Spleen (tissue), 11 donors: ENCODE results near the gene TNFRSF18. TPM values are rescaled to one million over a fixed set of nuclear protein-coding genes. Genes with fewer than 3 reads are reported as not detected.
A peak's percentile ranks its signal among the peaks of the same experiment; 100 is the strongest.

Experiments used
- DNase-seq: peaks from one replicate; pipeline ENCODE4 v3.0.0-alpha.2; 2020
- H3K27ac ChIP-seq, 8 donors: fragments of 200-600 bp; sonication (generic) in 7 of 8; 1 replicate in 4 of 8; 2 replicates in 4 of 8; pipeline versions ENCODE4 v1.5.0 to v1.8.0; 2016 to 2021; ENCODE audit warnings: inconsistent platforms in 4 of 8, mild to moderate bottlenecking in 4 of 8, moderate library complexity in 1 of 8
- H3K27me3 ChIP-seq, 7 donors: fragments of 200-600 bp; sonication (generic) in 6 of 7; replicated peaks in 1 of 7; 1 replicate in 4 of 7; 2 replicates in 3 of 7; pipeline versions ENCODE4 v1.5.0 to v1.8.0; 2016 to 2021; ENCODE audit warnings: inconsistent platforms in 3 of 7, mild to moderate bottlenecking in 1 of 7
- H3K36me3 ChIP-seq, 6 donors: fragments of 200-600 bp; sonication (generic) in 5 of 6; 1 replicate in 4 of 6; 2 replicates in 2 of 6; pipeline versions ENCODE4 v1.5.0 to v1.8.0; 2016 to 2021; ENCODE audit warnings: inconsistent platforms in 2 of 6
- H3K4me1 ChIP-seq, 6 donors: fragments of 200-600 bp; sonication (generic) in 5 of 6; 1 replicate in 3 of 6; 2 replicates in 3 of 6; pipeline versions ENCODE4 v1.5.0 to v1.8.0; 2016 to 2021; ENCODE audit warnings: inconsistent platforms in 3 of 6
- H3K4me3 ChIP-seq, 8 donors: fragments of 200-600 bp; sonication (generic) in 7 of 8; 1 replicate in 4 of 8; 2 replicates in 4 of 8; pipeline versions ENCODE4 v1.5.0 to v1.8.0; 2016 to 2021; ENCODE audit warnings: inconsistent platforms in 4 of 8, mild to moderate bottlenecking in 4 of 8, moderate library complexity in 2 of 8
- H3K9me3 ChIP-seq, 8 donors: fragments of 200-600 bp; sonication (generic) in 7 of 8; 1 replicate in 4 of 8; 2 replicates in 4 of 8; pipeline versions ENCODE4 v1.5.0 to v1.8.0; 2016 to 2021; ENCODE audit warnings: inconsistent platforms in 4 of 8
- POLR2A ChIP-seq, 3 donors: fragments of 450-650 bp; IDR thresholded peaks; one replicate each; pipeline ENCODE4 v1.5.1; 2017; ENCODE audit warnings: antibody characterized with exemption in 3 of 3, mild to moderate bottlenecking in 1 of 3
- POLR2AphosphoS5 ChIP-seq, 3 donors: sonication (generic); formaldehyde crosslinking; IDR thresholded peaks; one replicate each; pipeline ENCODE4 v1.5.1; 2017; ENCODE audit warnings: antibody characterized with exemption in 3 of 3
- WGBS, 5 donors: extraction: QIAGEN DNeasy Blood & Tissue Kit in 3 of 5; methylation state at CpG; one replicate each; pipeline versions ENCODE4 v1.1.5 to v1.1.7; 2013 to 2018; 5-methylcytosine and 5-hydroxymethylcytosine counted together
- intact Hi-C: fragments of 100-400 bp; cut with DNase I; formaldehyde crosslinking; loops from one replicate; pipeline ENCODE4 v1.15.0; 2023; ENCODE audit warnings: low total_unique reads
- polyA plus RNA-seq, 3 donors: library from polyadenylated mRNA; stranded (reverse); fragments of 200-250 nt; gene quantifications; one replicate each; pipeline ENCODE4 v1.2.1, GENCODE V29; 2013
- total RNA-seq, 7 donors: library from RNA; depleted of rRNA in 3 of 7; stranded (reverse); fragments of >200 nt in 3 of 7; fragmentation: NEBNext Ultra II Directional in 4 of 7; extraction: Animal tissue kit (Norgen Biotek cat#: 25700) in 4 of 7; gene quantifications; one replicate each; pipeline versions ENCODE4 v1.1.0 to v1.2.1, GENCODE V29; 2016 to 2021
- TF ChIP-seq, protein P1 (sequence below), 11 experiments: fragments of 200-600 bp in 7 of 11; fragments of 450-650 bp in 4 of 11; sonication (generic) in 4 of 11; IDR thresholded peaks in 8 of 11; conservative IDR thresholded peaks in 3 of 11; 1 replicate in 7 of 11; 2 replicates in 4 of 11; pipeline versions ENCODE4 v1.4.0 to v1.8.0; 2016 to 2021; ENCODE audit warnings: antibody characterized with exemption in 11 of 11, inconsistent platforms in 4 of 11, mild to moderate bottlenecking in 1 of 11
- donor health status: healthy with polysubstance abuse.
- donor health status: DM: no; HTN: no; CAD: no; lungs with moderate emphysema.
- donor health status: DM: no; HTN: no; CAD: no.
- donor health status: Bipolar disorder and iron deficiency.
- donor health status: healthy.
- donor health status: DM: no; HTN: no; CAD: no.
- donor health status: DM: yes; HTN: yes; CAD: no.

TNFRSF18 gene
- total and polyA plus RNA-seq, 10 donors, result 5.2 to 16.3 (median 7.6) TPM

DNA sequence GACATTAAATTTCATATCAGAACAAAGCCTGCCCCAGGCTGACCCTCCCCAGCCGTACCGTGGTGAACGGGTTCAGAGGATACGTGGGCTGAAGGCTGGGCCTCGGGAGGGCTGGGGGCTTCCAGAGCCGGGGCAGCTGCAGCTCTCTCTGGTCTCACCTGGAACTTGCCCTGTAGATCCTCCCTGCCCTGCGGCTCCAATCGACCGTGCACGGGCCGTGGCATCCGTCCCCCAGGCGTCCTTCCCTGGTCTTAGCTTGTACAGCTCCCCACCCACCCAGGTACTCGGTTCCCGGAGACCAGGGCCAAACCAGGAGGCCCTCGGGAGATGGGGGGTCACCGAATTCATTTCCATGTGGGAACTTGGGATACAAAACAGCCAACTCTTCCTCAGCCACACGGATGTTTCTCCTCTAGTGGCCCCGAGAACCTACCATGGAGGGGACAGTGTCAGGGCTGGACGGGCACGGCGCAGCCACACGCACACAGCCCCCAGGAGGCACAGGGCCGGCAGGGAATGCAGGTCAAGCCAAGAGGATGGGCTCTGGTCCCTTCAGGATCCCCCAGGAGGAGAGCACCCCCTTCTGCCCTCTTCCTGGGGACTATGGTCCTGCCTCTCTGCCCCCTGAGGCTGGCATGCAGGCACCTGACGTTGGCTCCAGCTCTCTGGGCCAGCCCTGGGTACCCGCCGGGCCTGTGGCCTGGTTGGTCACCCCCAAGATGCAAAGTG, 28.8 kb upstream of the TNFRSF18 start:
- TF ChIP-seq POLR2AphosphoS5 (IDR thresholded peaks at IDR 0.05), result peak in 1 of 3 donors; percentile 13
- TF ChIP-seq POLR2A (IDR thresholded peaks at IDR 0.05), result no peak
- intact Hi-C loops, result no loop called here
- WGBS, 5 donors, result 84 to 94% (median 91%) methylated on average over 23 to 27 of the region's 27 CpGs
- H3K9me3 ChIP-seq, result no peaks in the 10 kb centered on the region
- no peak for DNase-seq
- H3K27me3 ChIP-seq, result peaks cover 0 to 40% (median 26%) of the 10 kb centered on the region in 7 donors
- H3K4me1 ChIP-seq, result peaks cover 8 to 60% (median 43%) of the 10 kb centered on the region in 6 donors
- H3K27ac ChIP-seq, result no peak overlapping the region
- no peak overlapping the region for H3K4me3 ChIP-seq
- H3K36me3 ChIP-seq, result peaks cover 0 to 28% (median 11%) of the 10 kb centered on the region in 6 donors

DNA sequence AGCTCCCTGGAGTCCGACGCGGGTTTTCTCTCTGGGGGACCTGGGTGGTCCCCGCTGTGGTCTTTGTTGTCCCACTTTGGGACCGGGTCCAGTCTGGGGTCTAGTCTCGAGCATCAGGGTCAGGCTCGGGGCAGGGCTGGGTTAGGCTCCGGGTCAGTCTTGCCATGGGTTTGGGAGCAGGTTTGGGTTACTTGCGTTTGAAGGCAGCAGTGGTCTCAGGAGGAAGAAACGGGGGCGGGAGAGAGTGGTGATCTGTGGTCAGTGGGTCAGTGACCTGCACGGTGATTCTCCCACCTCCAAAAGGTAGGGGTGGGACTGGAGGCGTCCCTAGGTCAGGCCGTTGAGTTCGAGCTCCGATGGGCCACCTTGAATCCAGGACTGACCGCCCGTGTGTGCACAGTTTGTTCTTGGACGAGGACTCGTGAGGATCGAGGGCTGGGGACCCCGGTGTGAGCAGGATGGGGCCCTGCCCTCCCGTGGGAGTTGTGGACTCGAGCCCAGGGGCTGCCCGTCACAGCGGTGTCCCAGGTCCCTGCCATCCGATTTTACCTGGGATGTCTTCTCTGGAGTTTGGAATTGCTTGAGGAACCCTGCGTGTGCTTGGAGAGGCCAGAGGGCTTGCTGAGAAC, 27.9 kb upstream of the TNFRSF18 start:
- 87 to 96% (median 95%) methylated on average over 21 to 28 of the region's 28 CpGs for WGBS, 5 donors
- Histone ChIP-seq H3K27ac (no peak overlapping the region), H3K36me3 (peaks cover 0 to 37% (median 14%) of the 10 kb centered on the region in 6 donors), H3K9me3 (no peaks in the 10 kb centered on the region), H3K4me3 (no peak overlapping the region), H3K4me1 (peaks cover 13 to 69% (median 51%) of the 10 kb centered on the region in 6 donors), H3K27me3 (peaks cover 0 to 31% (median 21%) of the 10 kb centered on the region in 7 donors)
- DNase-seq, result no peak
- no peak for TF ChIP-seq POLR2AphosphoS5 (IDR thresholded peaks at IDR 0.05)
- TF ChIP-seq, protein P1, sequence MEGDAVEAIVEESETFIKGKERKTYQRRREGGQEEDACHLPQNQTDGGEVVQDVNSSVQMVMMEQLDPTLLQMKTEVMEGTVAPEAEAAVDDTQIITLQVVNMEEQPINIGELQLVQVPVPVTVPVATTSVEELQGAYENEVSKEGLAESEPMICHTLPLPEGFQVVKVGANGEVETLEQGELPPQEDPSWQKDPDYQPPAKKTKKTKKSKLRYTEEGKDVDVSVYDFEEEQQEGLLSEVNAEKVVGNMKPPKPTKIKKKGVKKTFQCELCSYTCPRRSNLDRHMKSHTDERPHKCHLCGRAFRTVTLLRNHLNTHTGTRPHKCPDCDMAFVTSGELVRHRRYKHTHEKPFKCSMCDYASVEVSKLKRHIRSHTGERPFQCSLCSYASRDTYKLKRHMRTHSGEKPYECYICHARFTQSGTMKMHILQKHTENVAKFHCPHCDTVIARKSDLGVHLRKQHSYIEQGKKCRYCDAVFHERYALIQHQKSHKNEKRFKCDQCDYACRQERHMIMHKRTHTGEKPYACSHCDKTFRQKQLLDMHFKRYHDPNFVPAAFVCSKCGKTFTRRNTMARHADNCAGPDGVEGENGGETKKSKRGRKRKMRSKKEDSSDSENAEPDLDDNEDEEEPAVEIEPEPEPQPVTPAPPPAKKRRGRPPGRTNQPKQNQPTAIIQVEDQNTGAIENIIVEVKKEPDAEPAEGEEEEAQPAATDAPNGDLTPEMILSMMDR (IDR thresholded peaks at IDR 0.05 in 8 of 11, conservative IDR thresholded peaks at IDR 0.05 in 3 of 11), result no peak
- no peak for TF ChIP-seq POLR2A (IDR thresholded peaks at IDR 0.05)
- intact Hi-C loops, result no loop called here

DNA sequence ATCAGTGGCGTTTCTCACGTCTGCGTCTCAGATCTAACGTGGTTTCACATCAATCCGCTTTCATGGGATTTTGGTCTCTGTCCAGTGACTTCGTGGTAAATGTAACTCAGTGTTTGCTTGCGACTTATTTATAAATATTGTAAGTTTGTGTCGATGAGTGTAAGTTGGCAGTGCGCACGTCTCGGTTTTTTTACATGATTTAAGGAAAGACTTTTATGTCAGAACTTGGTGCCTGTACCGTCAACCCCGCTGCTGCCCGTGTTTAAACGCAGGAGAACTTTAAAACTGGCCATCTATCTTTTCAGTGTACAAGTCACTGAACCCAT, 27.1 kb upstream of the TNFRSF18 start:
- no peak overlapping the region for H3K27ac ChIP-seq
- intact Hi-C loops, result no loop called here
- TF ChIP-seq POLR2AphosphoS5 (IDR thresholded peaks at IDR 0.05), result no peak
- TF ChIP-seq, protein P1 (IDR thresholded peaks at IDR 0.05 in 8 of 11, conservative IDR thresholded peaks at IDR 0.05 in 3 of 11), result no peak
- no peak for TF ChIP-seq POLR2A (IDR thresholded peaks at IDR 0.05)
- peaks cover 0 to 23% (median 14%) of the 10 kb centered on the region in 7 donors for H3K27me3 ChIP-seq
- peaks cover 0 to 45% (median 20%) of the 10 kb centered on the region in 6 donors for H3K36me3 ChIP-seq
- whole genome bisulfite sequencing, 5 donors, result 93 to 96% (median 95%) methylated on average over 15 of the region's 15 CpGs
- peak overlapping the region in 1 of 8 donors; percentile 99 for H3K4me3 ChIP-seq
- DNase-seq, result no peak
- no peaks in the 10 kb centered on the region for H3K9me3 ChIP-seq
- peaks cover 13 to 76% (median 58%) of the 10 kb centered on the region in 6 donors for H3K4me1 ChIP-seq

DNA sequence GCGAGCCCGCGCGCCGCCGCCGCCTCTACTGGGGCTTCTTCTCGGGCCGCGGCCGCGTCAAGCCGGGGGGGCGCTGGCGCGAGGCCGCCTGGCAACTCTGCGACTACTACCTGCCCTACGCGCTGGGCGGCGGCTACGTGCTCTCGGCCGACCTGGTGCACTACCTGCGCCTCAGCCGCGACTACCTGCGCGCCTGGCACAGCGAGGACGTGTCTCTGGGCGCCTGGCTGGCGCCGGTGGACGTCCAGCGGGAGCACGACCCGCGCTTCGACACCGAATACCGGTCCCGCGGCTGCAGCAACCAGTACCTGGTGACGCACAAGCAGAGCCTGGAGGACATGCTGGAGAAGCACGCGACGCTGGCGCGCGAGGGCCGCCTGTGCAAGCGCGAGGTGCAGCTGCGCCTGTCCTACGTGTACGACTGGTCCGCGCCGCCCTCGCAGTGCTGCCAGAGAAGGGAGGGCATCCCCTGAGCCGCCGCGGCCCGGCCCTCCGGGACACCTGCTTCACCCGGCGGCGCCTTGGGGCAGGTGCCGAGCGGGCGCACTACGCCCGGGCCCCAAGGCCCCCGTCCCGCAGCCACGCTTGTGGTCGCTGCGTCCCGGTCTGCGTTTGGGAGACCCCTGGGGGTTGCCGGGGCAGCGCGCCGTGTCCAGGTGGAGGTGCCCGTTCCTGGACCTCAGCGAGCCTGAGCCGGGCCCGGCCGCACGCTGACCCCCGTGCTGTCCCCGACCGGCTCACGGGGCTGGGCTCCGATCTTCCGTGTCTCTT, 26.6 kb upstream of the TNFRSF18 start:
- Histone ChIP-seq H3K27ac (peak overlapping the region in 3 of 8 donors; percentile 58 to 98 (median 58)), H3K4me1 (peaks cover 13 to 76% (median 56%) of the 10 kb centered on the region in 6 donors), H3K4me3 (peak overlapping the region; percentile 8 to 99 (median 45)), H3K36me3 (peaks cover 0 to 50% (median 25%) of the 10 kb centered on the region in 6 donors), H3K27me3 (peaks cover 0 to 18% (median 8%) of the 10 kb centered on the region in 7 donors), H3K9me3 (no peaks in the 10 kb centered on the region)
- TF ChIP-seq POLR2AphosphoS5 (IDR thresholded peaks at IDR 0.05), result no peak
- TF ChIP-seq POLR2A (IDR thresholded peaks at IDR 0.05), result no peak
- TF ChIP-seq, protein P1 (IDR thresholded peaks at IDR 0.05 in 8 of 11, conservative IDR thresholded peaks at IDR 0.05 in 3 of 11), result no peak
- peak; percentile 89 for DNase-seq
- 83 to 89% (median 86%) methylated on average over 77 to 98 of the region's 98 CpGs for WGBS, 5 donors
- intact Hi-C loops, result no loop called here
